ENCODE results near the gene GLIPR1L1.

GRCh38 chr12:75404231-75404630, 69.8 kb downstream of the GLIPR1L1 start:
- TF ChIP-seq CTCF (IDR thresholded peaks at IDR 0.05) = no peak
- TF ChIP-seq ZFX (IDR thresholded peaks at IDR 0.05; ENCODE audit: borderline replicate concordance) = no peak

All from 22Rv1 (cell line).